ENCODE data around the gene MRPS10. TPM values are rescaled to one million over a fixed set of nuclear protein-coding genes. Genes with fewer than 3 reads are reported as not detected.
A peak's percentile ranks its signal among the peaks of the same experiment; 100 is the strongest.
"Not testable (repeated sequence)": the region's sequence is repeated elsewhere in the genome, so short reads cannot be mapped to it uniquely, and the experiment has no call there.

MRPS10 gene
- total RNA-seq, 2 donors from 2014 or later: 22.5 to 26.8 TPM

GRCh38 chr6:42221546-42221945, 3.9 kb upstream of the MRPS10 start:
- intact Hi-C loops (cut with DNase I): no loop called here
- DNase-seq (ENCODE audit: low spot score): no peak

- DNase-seq (ENCODE audit: low spot score): no peak
- intact Hi-C loops (cut with DNase I): no loop called here
Measured at GRCh38 chr6:42220807-42221206, 3.1 kb upstream of the MRPS10 start.

- DNase-seq (ENCODE audit: low spot score): no peak
- intact Hi-C loops (cut with DNase I): loop anchor here in 1 of 2 donors (10.0 kb wide), 1 partner anchor 142 kb away; no protein-coding TSS in a partner anchor
Measured at GRCh38 chr6:42217157-42217518, 523 bp downstream of the MRPS10 start.

- DNase-seq (ENCODE audit: low spot score): not testable (repeated sequence)
- intact Hi-C loops (cut with DNase I): loop anchor here in 1 of 2 donors (10.0 kb wide), 1 partner anchor 142 kb away; no protein-coding TSS in a partner anchor
Measured at GRCh38 chr6:42216495-42216894, 1.2 kb downstream of the MRPS10 start.

- intact Hi-C loops (cut with DNase I): loop anchor here in 1 of 2 donors (10.0 kb wide), 1 partner anchor 138 kb away; no protein-coding TSS in a partner anchor
Measured at GRCh38 chr6:42212442-42212841, 5.2 kb downstream of the MRPS10 start.

GRCh38 chr6:42211726-42212125, 5.9 kb downstream of the MRPS10 start:
- no peak for DNase-seq (ENCODE audit: low spot score)
- intact Hi-C loops (cut with DNase I): loop anchor here in 1 of 2 donors (10.0 kb wide), 1 partner anchor 137 kb away; no protein-coding TSS in a partner anchor

More at GRCh38 chr6:42212442-42212841, 5.2 kb downstream of the MRPS10 start:
- no peak for DNase-seq (ENCODE audit: low spot score)

GRCh38 chr6:42210551-42210950, 7.1 kb downstream of the MRPS10 start:
- intact Hi-C loops (cut with DNase I): loop anchor here in 1 of 2 donors (10.0 kb wide), 1 partner anchor 136 kb away; no protein-coding TSS in a partner anchor
- DNase-seq (ENCODE audit: low spot score): no peak

- intact Hi-C loops (cut with DNase I); DNase-seq (ENCODE audit: low spot score): not testable (repeated sequence)
Measured at GRCh38 chr6:42207559-42207958, 10.1 kb downstream of the MRPS10 start.

- intact Hi-C loops (cut with DNase I): no loop called here
- peak; percentile 5 for DNase-seq (ENCODE audit: low spot score)
Measured at GRCh38 chr6:42204768-42205282, 12.8 kb downstream of the MRPS10 start.

GRCh38 chr6:42203183-42203582, 14.5 kb downstream of the MRPS10 start:
- intact Hi-C loops (cut with DNase I): no loop called here
- no peak for DNase-seq (ENCODE audit: low spot score)

- peak; percentile 5 for DNase-seq (ENCODE audit: low spot score)
- intact Hi-C loops (cut with DNase I): not testable (repeated sequence)
Measured at GRCh38 chr6:42202131-42202915, 15.3 kb downstream of the MRPS10 start.

GRCh38 chr6:42201382-42201781, 16.3 kb downstream of the MRPS10 start:
- intact Hi-C loops (cut with DNase I): no loop called here
- no peak for DNase-seq (ENCODE audit: low spot score)

GRCh38 chr6:42200035-42200434, 17.6 kb downstream of the MRPS10 start:
- no peak for DNase-seq (ENCODE audit: low spot score)
- intact Hi-C loops (cut with DNase I): no loop called here

- no peak for DNase-seq (ENCODE audit: low spot score)
- intact Hi-C loops (cut with DNase I): no loop called here
Measured at GRCh38 chr6:42199106-42199981, 18.3 kb downstream of the MRPS10 start.

GRCh38 chr6:42197555-42198362, 19.9 kb downstream of the MRPS10 start:
- no peak for DNase-seq (ENCODE audit: low spot score)
- intact Hi-C loops (cut with DNase I): no loop called here

- no peak for DNase-seq (ENCODE audit: low spot score)
- intact Hi-C loops (cut with DNase I): no loop called here
Measured at GRCh38 chr6:42195415-42195814, 22.2 kb downstream of the MRPS10 start.

- DNase-seq (ENCODE audit: low spot score): no peak
- intact Hi-C loops (cut with DNase I): no loop called here
Measured at GRCh38 chr6:42194056-42194455, 23.6 kb downstream of the MRPS10 start.

GRCh38 chr6:42193491-42193894, 24.2 kb downstream of the MRPS10 start:
- DNase-seq (ENCODE audit: low spot score): no peak
- intact Hi-C loops (cut with DNase I): no loop called here

GRCh38 chr6:42192385-42192784, 25.3 kb downstream of the MRPS10 start:
- intact Hi-C loops (cut with DNase I); DNase-seq (ENCODE audit: low spot score): not testable (repeated sequence)
